GM23248 (cell line): ENCODE results near the gene RBMS3.

ENCODE experiments used
- EZH2 ChIP-seq: fragments of 200-600 bp; sonication (generic); IDR thresholded peaks from 2 replicates; pipeline ENCODE4 v1.6.1; 2018; ENCODE audit warnings: antibody characterized with exemption, mild to moderate bottlenecking; ENCODE audit not compliant: insufficient read depth, poor library complexity, severe bottlenecking
- EZH2phosphoT487 ChIP-seq: fragments of 200-600 bp; sonication (generic); IDR thresholded peaks from 2 replicates; pipeline ENCODE4 v1.6.1; 2018; ENCODE audit warnings: antibody characterized with exemption, moderate library complexity, mild to moderate bottlenecking, low read depth; ENCODE audit not compliant: insufficient read depth

- no peak for TF ChIP-seq EZH2phosphoT487
- no peak for TF ChIP-seq EZH2
Observed at GRCh38 chr3:29557825-29558224, 277.0 kb downstream of the RBMS3 start.
